Smooth muscle cell (in vitro differentiated cells): Measurements from ENCODE around the gene TRPV4. TPM values are rescaled to one million over a fixed set of nuclear protein-coding genes. Genes with fewer than 3 reads are reported as not detected.

Experiments
- DNase-seq: peaks from one replicate; lab custom pipeline; 2025; ENCODE audit not compliant: unreplicated experiment; lab: John Stamatoyannopoulos, UW
- H2AFZ ChIP-seq: fragments of 200-600 bp; sonication (generic); 2 replicates; pipeline ENCODE4 v1.6.0; 2016; ENCODE audit warnings: antibody characterized with exemption, low read depth, mild to moderate bottlenecking
- H3F3A ChIP-seq: fragments of 200-600 bp; sonication (generic); 2 replicates; pipeline ENCODE4 v1.6.0; 2017; ENCODE audit warnings: antibody characterized with exemption, low read depth
- H3K27ac ChIP-seq: fragments of 200-600 bp; sonication (generic); 2 replicates; pipeline ENCODE4 v1.5.1; 2016; ENCODE audit warnings: low read depth, mild to moderate bottlenecking
- H3K27me3 ChIP-seq: fragments of 200-600 bp; sonication (generic); 2 replicates; pipeline ENCODE4 v1.6.1; 2016; ENCODE audit warnings: low read depth, mild to moderate bottlenecking
- H3K36me3 ChIP-seq: fragments of 200-600 bp; sonication (generic); 2 replicates; pipeline ENCODE4 v1.5.1; 2016; ENCODE audit warnings: low read depth
- H3K4me1 ChIP-seq: fragments of 200-600 bp; sonication (generic); 2 replicates; pipeline ENCODE4 v1.5.1; 2016; ENCODE audit warnings: low read depth
- H3K4me2 ChIP-seq: fragments of 200-600 bp; sonication (generic); 2 replicates; pipeline ENCODE4 v1.6.0; 2016; ENCODE audit warnings: mild to moderate bottlenecking
- H3K4me3 ChIP-seq: fragments of 200-600 bp; sonication (generic); 2 replicates; pipeline ENCODE4 v1.5.1; 2016; ENCODE audit warnings: mild to moderate bottlenecking
- H3K79me2 ChIP-seq: fragments of 200-600 bp; sonication (generic); 2 replicates; pipeline ENCODE4 v1.6.0; 2016; ENCODE audit warnings: low read depth, mild to moderate bottlenecking
- H3K9ac ChIP-seq: fragments of 200-600 bp; sonication (generic); 2 replicates; pipeline ENCODE4 v1.6.0; 2016; ENCODE audit warnings: low read depth
- H3K9me3 ChIP-seq: fragments of 200-600 bp; sonication (generic); replicated peaks from 2 replicates; pipeline ENCODE4 v1.5.1; 2016; ENCODE audit warnings: low read depth
- H4K20me1 ChIP-seq: fragments of 200-600 bp; sonication (generic); 2 replicates; pipeline ENCODE4 v1.6.0; 2016; ENCODE audit warnings: low read depth
- WGBS: methylation state at CpG from one replicate; pipeline ENCODE4 v1.1.7; 2016; ENCODE audit warnings: low lambda C conversion rate; 5-methylcytosine and 5-hydroxymethylcytosine counted together
- polyA plus RNA-seq: library from polyadenylated mRNA; unstranded; fragments of >200 nt; fragmentation: Nextera tagmentation; extraction: Ambion mirVana; gene quantifications from 2 replicates; pipeline ENCODE4 v1.2.1, GENCODE V29; 2016
- total RNA-seq: library from RNA; depleted of rRNA; stranded (reverse); fragments of >200 nt; gene quantifications from 2 replicates; pipeline ENCODE4 v1.2.3, GENCODE V29; 2014
- TF ChIP-seq, protein P1 (sequence below): fragments of 200-600 bp; sonication (generic); IDR thresholded peaks from 2 replicates; pipeline ENCODE4 v1.5.1; 2017; ENCODE audit warnings: borderline replicate concordance, mild to moderate bottlenecking, antibody characterized with exemption; ENCODE audit not compliant: insufficient read depth, poor library complexity, severe bottlenecking

The TRPV4 gene
- total and polyA plus RNA-seq, 2 experiments from 2014 or later, result 1.5 to 1.9 TPM

DNA sequence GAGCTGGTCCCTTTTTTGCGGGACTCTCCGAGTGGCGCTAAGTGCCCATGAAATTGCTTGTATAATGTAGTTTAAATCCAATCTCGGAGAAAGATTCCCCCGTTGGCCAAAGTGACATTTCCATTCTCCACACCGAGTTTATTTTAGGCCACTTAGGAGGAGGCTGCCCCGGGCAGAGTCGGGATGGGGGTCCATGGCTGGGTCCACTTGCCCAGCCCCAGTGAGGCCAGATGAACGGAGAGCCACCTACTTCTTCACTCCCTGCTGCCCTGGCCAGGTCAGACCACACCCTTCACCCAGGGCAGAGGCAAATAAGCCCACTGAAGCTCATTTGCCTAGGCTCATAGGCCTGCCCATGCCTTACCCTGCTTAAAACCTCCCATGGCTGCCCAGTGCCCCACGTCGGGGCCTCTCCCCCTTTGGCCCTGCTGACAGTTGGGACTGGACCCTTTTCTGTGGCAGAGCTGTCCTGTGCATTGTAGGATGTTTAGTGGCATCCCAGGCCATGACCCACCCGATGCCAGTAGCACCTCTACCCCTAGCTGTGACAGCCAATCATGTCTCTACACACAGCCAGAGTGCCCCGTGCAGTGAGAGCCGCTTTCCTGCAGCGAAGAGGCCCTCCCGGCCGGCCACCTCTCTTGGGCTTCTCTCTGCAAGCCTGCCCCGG is 68.3 kb downstream of the TRPV4 start:
- no peak overlapping the region for H3K4me2 ChIP-seq
- no peaks in the 10 kb centered on the region for H3K27me3 ChIP-seq
- no peaks in the 10 kb centered on the region for H3K36me3 ChIP-seq
- no peaks in the 10 kb centered on the region for H4K20me1 ChIP-seq
- TF ChIP-seq, protein P1, sequence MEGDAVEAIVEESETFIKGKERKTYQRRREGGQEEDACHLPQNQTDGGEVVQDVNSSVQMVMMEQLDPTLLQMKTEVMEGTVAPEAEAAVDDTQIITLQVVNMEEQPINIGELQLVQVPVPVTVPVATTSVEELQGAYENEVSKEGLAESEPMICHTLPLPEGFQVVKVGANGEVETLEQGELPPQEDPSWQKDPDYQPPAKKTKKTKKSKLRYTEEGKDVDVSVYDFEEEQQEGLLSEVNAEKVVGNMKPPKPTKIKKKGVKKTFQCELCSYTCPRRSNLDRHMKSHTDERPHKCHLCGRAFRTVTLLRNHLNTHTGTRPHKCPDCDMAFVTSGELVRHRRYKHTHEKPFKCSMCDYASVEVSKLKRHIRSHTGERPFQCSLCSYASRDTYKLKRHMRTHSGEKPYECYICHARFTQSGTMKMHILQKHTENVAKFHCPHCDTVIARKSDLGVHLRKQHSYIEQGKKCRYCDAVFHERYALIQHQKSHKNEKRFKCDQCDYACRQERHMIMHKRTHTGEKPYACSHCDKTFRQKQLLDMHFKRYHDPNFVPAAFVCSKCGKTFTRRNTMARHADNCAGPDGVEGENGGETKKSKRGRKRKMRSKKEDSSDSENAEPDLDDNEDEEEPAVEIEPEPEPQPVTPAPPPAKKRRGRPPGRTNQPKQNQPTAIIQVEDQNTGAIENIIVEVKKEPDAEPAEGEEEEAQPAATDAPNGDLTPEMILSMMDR, result no peak
- 92% methylated on average over 18 of the region's 18 CpGs for WGBS
- no peaks in the 10 kb centered on the region for H3K4me1 ChIP-seq
- no peak overlapping the region for H3K4me3 ChIP-seq
- no peak overlapping the region for H3K27ac ChIP-seq
- H3K79me2 ChIP-seq, result no peaks in the 10 kb centered on the region
- no peaks in the 10 kb centered on the region for H3F3A ChIP-seq
- H2AFZ ChIP-seq, result no peak overlapping the region
- no peaks in the 10 kb centered on the region for H3K9me3 ChIP-seq
- no peak overlapping the region for H3K9ac ChIP-seq
- DNase-seq, result no peak

DNA sequence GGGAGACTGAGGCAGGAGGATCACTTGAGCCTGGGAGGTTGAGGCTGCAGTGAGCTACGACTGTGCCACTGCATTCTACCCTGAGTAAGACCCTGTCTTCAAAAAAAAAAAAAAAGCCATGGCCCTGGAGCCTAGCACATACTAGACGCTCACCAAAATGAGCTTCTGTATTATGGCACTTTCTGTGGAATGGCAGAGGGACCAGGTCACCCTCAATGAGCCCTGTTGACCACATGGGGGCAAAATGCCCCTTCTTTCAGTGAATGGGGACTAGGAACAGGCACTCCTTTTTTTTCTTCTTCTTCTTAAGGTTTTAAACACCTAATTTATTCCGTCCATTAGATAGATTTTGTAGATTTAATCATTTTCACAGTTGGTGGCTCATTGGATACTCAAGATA is 69.1 kb downstream of the TRPV4 start:
- H3K4me3 ChIP-seq, result no peak overlapping the region
- H3K9ac ChIP-seq, result no peak overlapping the region
- H3K27me3 ChIP-seq, result no peaks in the 10 kb centered on the region
- H3K4me2 ChIP-seq, result no peak overlapping the region
- 95% methylated on average over 3 of the region's 3 CpGs for WGBS
- H3F3A ChIP-seq, result no peaks in the 10 kb centered on the region
- DNase-seq, result no peak
- no peak overlapping the region for H2AFZ ChIP-seq
- no peak overlapping the region for H3K27ac ChIP-seq
- no peaks in the 10 kb centered on the region for H4K20me1 ChIP-seq
- no peaks in the 10 kb centered on the region for H3K36me3 ChIP-seq
- no peaks in the 10 kb centered on the region for H3K79me2 ChIP-seq
- no peaks in the 10 kb centered on the region for H3K4me1 ChIP-seq
- H3K9me3 ChIP-seq, result no peaks in the 10 kb centered on the region
- TF ChIP-seq, protein P1, result no peak

DNA sequence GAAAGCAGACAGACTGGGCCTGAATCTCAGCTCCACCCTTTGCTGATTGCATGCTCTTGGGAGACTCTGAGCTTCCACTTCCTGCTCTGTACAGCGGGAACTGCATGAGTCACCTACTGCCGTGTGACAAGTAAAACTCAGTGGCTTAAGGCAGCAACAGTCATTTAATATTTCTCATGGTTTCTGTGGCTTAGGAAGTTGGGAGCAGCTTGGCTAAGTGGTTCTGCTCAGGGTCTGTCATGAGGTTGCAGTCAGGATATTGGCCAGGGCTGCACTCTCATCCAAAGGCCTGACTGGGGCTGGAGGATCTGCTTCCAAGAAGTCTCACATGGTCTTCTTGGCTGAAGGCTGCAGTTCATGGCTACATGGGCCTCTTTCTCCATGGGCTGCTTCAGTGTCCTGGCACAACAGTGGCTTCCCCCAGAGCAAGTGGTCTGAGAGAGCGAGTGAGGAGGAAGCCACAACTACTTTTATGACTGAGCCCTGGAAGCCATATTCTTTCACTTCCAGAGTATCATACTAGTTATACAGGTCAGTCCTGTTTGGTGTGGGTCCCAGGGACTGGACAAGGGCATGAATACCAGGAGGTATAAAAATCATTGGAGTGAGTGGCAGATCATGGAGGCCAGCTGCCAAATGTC is 69.9 kb downstream of the TRPV4 start:
- H3K9ac ChIP-seq, result no peak overlapping the region
- no peaks in the 10 kb centered on the region for H4K20me1 ChIP-seq
- H3K27me3 ChIP-seq, result no peaks in the 10 kb centered on the region
- no peaks in the 10 kb centered on the region for H3F3A ChIP-seq
- H3K4me2 ChIP-seq, result no peak overlapping the region
- no peak overlapping the region for H3K4me3 ChIP-seq
- H3K79me2 ChIP-seq, result no peaks in the 10 kb centered on the region
- no peaks in the 10 kb centered on the region for H3K36me3 ChIP-seq
- no peaks in the 10 kb centered on the region for H3K9me3 ChIP-seq
- no peak overlapping the region for H3K27ac ChIP-seq
- no peaks in the 10 kb centered on the region for H3K4me1 ChIP-seq
- 51% methylated on average over 3 of the region's 3 CpGs for WGBS
- TF ChIP-seq, protein P1, result no peak
- H2AFZ ChIP-seq, result no peak overlapping the region
- no peak for DNase-seq
